H1 (cell line): ENCODE data around the gene SUV39H2. TPM values are rescaled to one million over a fixed set of nuclear protein-coding genes. Genes with fewer than 3 reads are reported as not detected.

Experiments
- CTCF ChIA-PET: fragments of 300-600 bp; sonication (Branson Sonifier 250); formaldehyde crosslinking; loops from one replicate; lab custom pipeline; 2021; ENCODE audit not compliant: partially characterized antibody; lab: Charles Lee
- POLR2A ChIA-PET: fragments of 300-600 bp; sonication (Branson Sonifier 250); formaldehyde crosslinking; loops from one replicate; lab custom pipeline; 2021; ENCODE audit warnings: inconsistent platforms; ENCODE audit not compliant: partially characterized antibody; lab: Charles Lee
- DNase-seq, 2 experiments: peaks; one replicate each; pipeline versions ENCODE4 v3.0.0 to v3.0.0-alpha.2; 2010 to 2022; ENCODE audit warnings: low spot score in 2 of 2, low read depth in 1 of 2, mixed read lengths in 1 of 2
- FAIRE-seq: peaks from 2 replicates; lab custom pipeline; 2011; peaks lifted over from hg19 to GRCh38; lab: Jason Lieb, UNC
- H2AFZ ChIP-seq: 2 replicates; pipeline ENCODE4 v1.8.1; 2012; ENCODE audit warnings: low read length, inconsistent platforms
- H2AK5ac ChIP-seq: 2 replicates; pipeline ENCODE4 v1.6.1; 2013; ENCODE audit warnings: low read depth, low read length
- H2BK120ac ChIP-seq: replicated peaks from 2 replicates; pipeline ENCODE3; 2013; ENCODE audit warnings: low read depth, low read length, inconsistent platforms
- H2BK12ac ChIP-seq: 2 replicates; pipeline ENCODE4 v1.6.1; 2013; ENCODE audit warnings: low read depth, low read length
- H2BK15ac ChIP-seq: 2 replicates; pipeline ENCODE4 v1.6.1; 2013; ENCODE audit warnings: low read length
- H2BK20ac ChIP-seq: 2 replicates; pipeline ENCODE4 v1.6.1; 2013; ENCODE audit warnings: low read length
- H2BK5ac ChIP-seq: 2 replicates; pipeline ENCODE4 v1.6.1; 2013; ENCODE audit warnings: low read depth, low read length
- H3K14ac ChIP-seq: 2 replicates; pipeline ENCODE4 v1.6.1; 2013; ENCODE audit warnings: inconsistent platforms; ENCODE audit not compliant: insufficient read length
- H3K18ac ChIP-seq: 2 replicates; pipeline ENCODE4 v1.6.1; 2013; ENCODE audit warnings: low read length; ENCODE audit errors: extremely low read depth
- H3K23ac ChIP-seq: 2 replicates; pipeline ENCODE4 v1.6.1; 2013; ENCODE audit warnings: inconsistent platforms; ENCODE audit not compliant: insufficient read length
- H3K23me2 ChIP-seq: 2 replicates; pipeline ENCODE4 v1.6.1; 2013; ENCODE audit warnings: low read depth, low read length
- H3K27ac ChIP-seq: 2 replicates; pipeline ENCODE4 v1.6.1; 2011; ENCODE audit warnings: low read depth, low read length, inconsistent platforms
- H3K27me3 ChIP-seq, 4 experiments: replicated peaks in 1 of 4; 1 replicate in 1 of 4; 2 replicates in 3 of 4; pipeline versions ENCODE4 v1.6.1 to v1.8.1; 2011 to 2013; ENCODE audit warnings: low read length in 3 of 4, mild to moderate bottlenecking in 3 of 4, inconsistent platforms in 2 of 4, mixed read lengths in 2 of 4, moderate library complexity in 1 of 4; ENCODE audit not compliant: control insufficient read depth in 3 of 4, insufficient read depth in 3 of 4; ENCODE audit errors: extremely low read depth in 1 of 4
- H3K36me3 ChIP-seq, 4 experiments: 2 replicates each; pipeline versions ENCODE4 v1.6.1 to v1.8.1; 2011 to 2013; ENCODE audit warnings: mild to moderate bottlenecking in 4 of 4, low read length in 3 of 4, moderate library complexity in 2 of 4, control low read depth in 1 of 4, inconsistent platforms in 1 of 4; ENCODE audit not compliant: insufficient read depth in 4 of 4, control insufficient read depth in 2 of 4
- H3K4ac ChIP-seq: replicated peaks from 2 replicates; pipeline ENCODE3; 2013; ENCODE audit warnings: low read length, low read depth, mixed read lengths, inconsistent platforms; ENCODE audit not compliant: insufficient read length
- H3K4me1 ChIP-seq, 4 experiments: replicated peaks in 1 of 4; 1 replicate in 1 of 4; 2 replicates in 3 of 4; pipeline versions ENCODE4 v1.6.1 to v1.8.1; 2011 to 2013; ENCODE audit warnings: low read length in 3 of 4, inconsistent platforms in 2 of 4, mixed read lengths in 1 of 4; ENCODE audit not compliant: insufficient read depth in 4 of 4, control insufficient read depth in 3 of 4
- H3K4me2 ChIP-seq, 2 experiments: 2 replicates each; pipeline versions ENCODE4 v1.6.1 to v1.8.1; 2011 to 2013; ENCODE audit warnings: low read depth in 2 of 2, low read length in 2 of 2, control low read depth in 1 of 2, inconsistent platforms in 1 of 2, mild to moderate bottlenecking in 1 of 2; ENCODE audit not compliant: insufficient read depth in 1 of 2
- H3K4me3 ChIP-seq, 4 experiments: fragments of 200-600, 300-600 bp in 1 of 4; sonication (generic), shearing (Covaris generic), sonication (Bioruptor Twin) in 1 of 4; 2 replicates each; pipeline versions ENCODE4 v1.5.1 to v1.8.1; 2011 to 2016; ENCODE audit warnings: low read length in 4 of 4, low read depth in 3 of 4, control low read depth in 2 of 4, inconsistent platforms in 2 of 4, mild to moderate bottlenecking in 2 of 4, mixed read lengths in 1 of 4, moderate library complexity in 1 of 4; ENCODE audit not compliant: insufficient read depth in 2 of 4; ENCODE audit errors: extremely low read depth in 1 of 4
- H3K56ac ChIP-seq: replicated peaks from 2 replicates; pipeline ENCODE3; 2013; ENCODE audit warnings: low read depth, mild to moderate bottlenecking, mixed read lengths, low read length, inconsistent platforms; ENCODE audit not compliant: insufficient read length
- H3K79me1 ChIP-seq: 2 replicates; pipeline ENCODE4 v1.6.1; 2013; ENCODE audit warnings: low read depth, low read length, control low read depth
- H3K79me2 ChIP-seq, 2 experiments: 2 replicates each; pipeline versions ENCODE4 v1.6.1 to v1.8.1; 2012 to 2013; ENCODE audit warnings: low read length in 2 of 2, mild to moderate bottlenecking in 2 of 2, inconsistent platforms in 1 of 2; ENCODE audit not compliant: insufficient read depth in 2 of 2, control insufficient read depth in 1 of 2
- H3K9ac ChIP-seq, 4 experiments: replicated peaks in 1 of 4; 1 replicate in 1 of 4; 2 replicates in 3 of 4; pipeline versions ENCODE4 v1.6.1 to v1.8.1; 2011 to 2013; ENCODE audit warnings: low read depth in 3 of 4, low read length in 3 of 4, control low read depth in 2 of 4, mild to moderate bottlenecking in 2 of 4, moderate library complexity in 2 of 4, inconsistent platforms in 1 of 4; ENCODE audit errors: extremely low read depth in 1 of 4
- H3K9me3 ChIP-seq, 2 experiments: 2 replicates each; pipeline versions ENCODE4 v1.6.1 to v1.8.1; 2012 to 2013; ENCODE audit warnings: mild to moderate bottlenecking in 2 of 2, moderate library complexity in 2 of 2, control low read depth in 1 of 2, inconsistent platforms in 1 of 2, low read depth in 1 of 2, low read length in 1 of 2, mixed read lengths in 1 of 2; ENCODE audit not compliant: insufficient read depth in 2 of 2
- H4K20me1 ChIP-seq, 2 experiments: replicated peaks in 1 of 2; 2 replicates each; pipeline versions ENCODE3 to v1.8.1; 2011 to 2013; ENCODE audit warnings: inconsistent platforms in 2 of 2, low read length in 2 of 2, mild to moderate bottlenecking in 1 of 2; ENCODE audit not compliant: insufficient read depth in 2 of 2, control insufficient read depth in 1 of 2
- H4K5ac ChIP-seq: 2 replicates; pipeline ENCODE4 v1.6.1; 2013; ENCODE audit warnings: low read length, low read depth, mixed read lengths, inconsistent platforms; ENCODE audit not compliant: insufficient read length
- H4K8ac ChIP-seq: 2 replicates; pipeline ENCODE4 v1.8.0; 2013; ENCODE audit warnings: mild to moderate bottlenecking, moderate library complexity, low read length, inconsistent platforms; ENCODE audit not compliant: insufficient read depth; ENCODE audit errors: extremely low read depth
- H4K91ac ChIP-seq: replicated peaks from 2 replicates; pipeline ENCODE3; 2013; ENCODE audit warnings: low read length, mixed read lengths, inconsistent platforms; ENCODE audit not compliant: insufficient read length
- BACH1 ChIP-seq: IDR thresholded peaks from 2 replicates; pipeline ENCODE4 v1.6.1; 2012; ENCODE audit warnings: low read length, improper control_type of control experiment
- CBX8 ChIP-seq: fragments of 300-800, 300-1000 bp; sonication (generic); IDR thresholded peaks from 2 replicates; pipeline ENCODE4 v1.7.1; 2016; ENCODE audit warnings: low read depth, low read length, borderline replicate concordance
- CHD1 ChIP-seq: IDR thresholded peaks from 2 replicates; pipeline ENCODE4 v1.6.1; 2012; ENCODE audit warnings: low read depth, low read length, improper control_type of control experiment
- CREB1 ChIP-seq: IDR thresholded peaks from 2 replicates; pipeline ENCODE4 v1.6.1; 2012; ENCODE audit warnings: inconsistent platforms
- HDAC6 ChIP-seq: IDR thresholded peaks from one replicate; pipeline ENCODE4 v1.7.1; 2012; ENCODE audit warnings: low read depth, mild to moderate bottlenecking, inconsistent platforms, low read length, moderate library complexity
- KDM1A ChIP-seq: fragments of 200-600, 300-600 bp; sonication (generic); IDR thresholded peaks from 2 replicates; pipeline ENCODE4 v1.7.1; 2016; ENCODE audit warnings: mild to moderate bottlenecking, low read length, borderline replicate concordance
- POLR2AphosphoS5 ChIP-seq: IDR thresholded peaks from 2 replicates; pipeline ENCODE4 v1.6.1; 2011; ENCODE audit warnings: low read depth, low read length
- RFX5 ChIP-seq: IDR thresholded peaks from 2 replicates; pipeline ENCODE4 v1.6.1; 2011; ENCODE audit warnings: low read depth, low read length, improper control_type of control experiment, borderline replicate concordance
- RXRA ChIP-seq: IDR thresholded peaks from 2 replicates; pipeline ENCODE4 v1.6.1; 2011; ENCODE audit warnings: low read depth, mild to moderate bottlenecking, low read length, moderate library complexity; ENCODE audit not compliant: insufficient read depth
- SP4 ChIP-seq: IDR thresholded peaks from 2 replicates; pipeline ENCODE4 v1.6.1; 2012; ENCODE audit warnings: low read length, inconsistent platforms
- TBP ChIP-seq: IDR thresholded peaks from 2 replicates; pipeline ENCODE4 v1.6.1; 2011; ENCODE audit warnings: low read depth, low read length, improper control_type of control experiment
- TCF12 ChIP-seq: IDR thresholded peaks from 2 replicates; pipeline ENCODE4 v1.6.1; 2011; ENCODE audit warnings: low read depth, mild to moderate bottlenecking, low read length
- WGBS, 2 experiments: shearing (Covaris generic) in 1 of 2; methylation state at CpG; one replicate each; pipeline versions ENCODE4 v1.1.6 to v1.1.7; 2013 to 2015; ENCODE audit warnings: low lambda C conversion rate in 2 of 2, mixed read lengths in 2 of 2, inconsistent platforms in 1 of 2, low coverage in 1 of 2, missing lambda C conversion rate in 1 of 2; ENCODE audit not compliant: insufficient replicate concordance in 2 of 2, insufficient coverage in 1 of 2, insufficient read length in 1 of 2; ENCODE audit errors: extremely low coverage in 1 of 2, missing lambda C conversion rate in 1 of 2; 5-methylcytosine and 5-hydroxymethylcytosine counted together
- polyA plus RNA-seq, 7 experiments: library from polyadenylated mRNA; depleted of rRNA in 3 of 7; stranded (reverse) in 5 of 7; unstranded in 2 of 7; fragments of >200 nt in 5 of 7; fragments of 200-250 nt in 2 of 7; gene quantifications; 1 replicate in 5 of 7; 2 replicates in 1 of 7; 4 replicates in 1 of 7; pipeline versions ENCODE4 v1.2.1 to v1.2.3, GENCODE V29; 2011 to 2013; ENCODE audit warnings: missing spikeins in 2 of 7, mixed read lengths in 2 of 7
- total RNA-seq: library from RNA; stranded (reverse); fragmentation: NEBNext Ultra II Directional; extraction: Animal tissue kit (Norgen Biotek cat#: 25700); gene quantifications from 2 replicates; pipeline ENCODE4 v1.2.1, GENCODE V29; 2021
- TF ChIP-seq, protein P1 (sequence below): IDR thresholded peaks from 2 replicates; pipeline ENCODE4 v1.6.1; 2012; ENCODE audit warnings: low read length, inconsistent platforms

The SUV39H2 gene
- total and polyA plus RNA-seq, 2 of the 8 experiments (the other 6 are each of a cell fraction or from before 2014, with no cell fraction given), result 19.4 to 62.3 TPM

DNA sequence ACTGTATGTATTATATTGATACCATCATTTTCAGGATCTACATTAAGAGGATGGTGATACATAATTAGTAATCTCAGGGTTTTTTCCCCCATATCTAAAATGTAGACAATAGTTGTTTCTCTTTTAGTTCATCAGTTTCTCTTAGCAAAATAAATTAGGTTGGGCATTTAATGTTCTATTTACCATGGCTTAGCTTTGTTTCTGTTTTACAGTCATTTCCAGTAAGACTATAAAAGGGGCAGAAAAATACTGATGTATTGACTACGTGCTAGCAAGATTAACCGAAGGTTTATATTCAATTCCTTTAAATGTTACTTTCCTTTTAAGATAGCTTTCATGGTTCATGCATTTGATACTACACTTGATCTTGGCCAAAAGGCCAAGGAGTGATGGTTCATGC lies 26.2 kb downstream of the SUV39H2 start:
- ChIA-PET CTCF (interaction anchor here (0.6 to 2.3 kb wide), 10 partner anchors 12 to 368 kb away, joined by 3 to 6 read pairs (median 4); no protein-coding TSS in a partner anchor), POLR2A (interaction anchor here (1.0 to 1.3 kb wide), 2 partner anchors 28 to 185 kb away, joined by 3 read pairs; no protein-coding TSS in a partner anchor)
- H2AK5ac ChIP-seq, result no peak overlapping the region
- H3K4me2 ChIP-seq, result no peak overlapping the region
- H4K20me1 ChIP-seq, result no peaks in the 10 kb centered on the region
- no peak overlapping the region for H3K4me3 ChIP-seq
- H3K4me1 ChIP-seq, result no peaks in the 10 kb centered on the region
- H4K8ac ChIP-seq, result no peak overlapping the region
- peaks cover 0 to 90% (median 42%) of the 10 kb centered on the region in 4 experiments; a peak in 6 of 8 replicates for H3K36me3 ChIP-seq
- no peak for DNase-seq
- H3K14ac ChIP-seq, result no peak overlapping the region
- no peak overlapping the region for H3K18ac ChIP-seq
- no peaks in the 10 kb centered on the region for H3K79me1 ChIP-seq
- no peak overlapping the region for H2BK120ac ChIP-seq
- FAIRE-seq, result no peak
- no peaks in the 10 kb centered on the region for H3K23me2 ChIP-seq
- no peak overlapping the region for H3K56ac ChIP-seq
- no peak overlapping the region for H2AFZ ChIP-seq
- H4K5ac ChIP-seq, result no peak overlapping the region
- H3K9me3 ChIP-seq, result peaks cover 3 to 5% of the 10 kb centered on the region in 2 experiments; a peak in 1 of 4 replicates
- no peak overlapping the region for H2BK20ac ChIP-seq
- H2BK15ac ChIP-seq, result no peak overlapping the region
- no peak overlapping the region for H4K91ac ChIP-seq
- H3K23ac ChIP-seq, result no peak overlapping the region
- H3K27me3 ChIP-seq, result no peaks in the 10 kb centered on the region
- no peak overlapping the region for H2BK12ac ChIP-seq
- WGBS, 2 experiments, result 100% methylated on average over 2 of the region's 2 CpGs; no CpG with 5 or more reads in 1 of the 2 experiments
- H3K4ac ChIP-seq, result no peak overlapping the region
- H3K27ac ChIP-seq, result no peak overlapping the region
- H3K9ac ChIP-seq, result no peak overlapping the region
- no peak overlapping the region for H2BK5ac ChIP-seq
- no peaks in the 10 kb centered on the region for H3K79me2 ChIP-seq
- TF ChIP-seq HDAC6 (no peak), CBX8 (no peak), RXRA (no peak), BACH1 (no peak), RFX5 (no peak), TCF12 (no peak), CHD1 (no peak), SP4 (no peak), TBP (no peak), POLR2AphosphoS5 (no peak), CREB1 (no peak), KDM1A (no peak)
- TF ChIP-seq, protein P1, sequence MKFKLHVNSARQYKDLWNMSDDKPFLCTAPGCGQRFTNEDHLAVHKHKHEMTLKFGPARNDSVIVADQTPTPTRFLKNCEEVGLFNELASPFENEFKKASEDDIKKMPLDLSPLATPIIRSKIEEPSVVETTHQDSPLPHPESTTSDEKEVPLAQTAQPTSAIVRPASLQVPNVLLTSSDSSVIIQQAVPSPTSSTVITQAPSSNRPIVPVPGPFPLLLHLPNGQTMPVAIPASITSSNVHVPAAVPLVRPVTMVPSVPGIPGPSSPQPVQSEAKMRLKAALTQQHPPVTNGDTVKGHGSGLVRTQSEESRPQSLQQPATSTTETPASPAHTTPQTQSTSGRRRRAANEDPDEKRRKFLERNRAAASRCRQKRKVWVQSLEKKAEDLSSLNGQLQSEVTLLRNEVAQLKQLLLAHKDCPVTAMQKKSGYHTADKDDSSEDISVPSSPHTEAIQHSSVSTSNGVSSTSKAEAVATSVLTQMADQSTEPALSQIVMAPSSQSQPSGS, result no peak
